Measurements from ENCODE around the gene ATRNL1. TPM values are rescaled to one million over a fixed set of nuclear protein-coding genes. Genes with fewer than 3 reads are reported as not detected.

ATRNL1 gene
- polyA plus RNA-seq, 1 of the 3 experiments (the other 2 are of a cell fraction) = 0.67 TPM

DNA sequence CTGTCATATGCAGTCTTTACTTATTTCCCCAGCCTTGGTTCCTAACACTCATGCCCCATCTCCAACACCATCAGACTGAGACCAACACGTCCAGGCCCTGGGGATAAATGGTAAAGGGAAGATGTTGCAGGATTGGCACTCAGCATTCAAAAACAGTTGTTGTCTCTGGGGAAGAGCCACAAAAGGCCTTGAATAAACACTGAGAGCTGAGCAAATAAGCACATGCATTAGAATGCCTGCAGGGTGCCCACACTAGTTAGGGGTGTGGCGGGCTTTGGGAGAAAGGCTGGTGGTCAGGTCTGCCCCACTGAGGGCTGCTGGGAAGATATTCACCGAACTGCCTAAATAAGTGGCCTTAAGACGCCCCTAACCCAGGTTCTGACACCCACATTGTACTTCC is 788.9 kb downstream of the ATRNL1 start:
- no peak overlapping the region for H3K9ac ChIP-seq
- H3K4me2 ChIP-seq = no peak overlapping the region
- H3K4me3 ChIP-seq (ENCODE audit: low read depth in 2 of 2, low read length in 1 of 2) = no peak overlapping the region
- no peak overlapping the region for H3K27ac ChIP-seq (ENCODE audit: low read depth in 2 of 2, low read length in 1 of 2)
- no peaks in the 10 kb centered on the region for H3F3A ChIP-seq (replicated peaks; ENCODE audit: insufficient read depth)
- TF ChIP-seq YY1 (IDR thresholded peaks at IDR 0.05; ENCODE audit: low read depth) (no peak), TAF1 (IDR thresholded peaks at IDR 0.05; ENCODE audit: borderline replicate concordance, low read depth, low read length) (no peak), TEAD4 (IDR thresholded peaks at IDR 0.05; ENCODE audit: borderline replicate concordance, insufficient read depth) (no peak), CHD2 (IDR thresholded peaks at IDR 0.05; ENCODE audit: low read length, partially characterized antibody) (no peak), SIN3A (IDR thresholded peaks at IDR 0.05; ENCODE audit: borderline replicate concordance, low read depth, low read length) (no peak), MEF2A (IDR thresholded peaks at IDR 0.05; ENCODE audit: borderline replicate concordance, low read depth) (no peak)
- TF ChIP-seq, protein P1, sequence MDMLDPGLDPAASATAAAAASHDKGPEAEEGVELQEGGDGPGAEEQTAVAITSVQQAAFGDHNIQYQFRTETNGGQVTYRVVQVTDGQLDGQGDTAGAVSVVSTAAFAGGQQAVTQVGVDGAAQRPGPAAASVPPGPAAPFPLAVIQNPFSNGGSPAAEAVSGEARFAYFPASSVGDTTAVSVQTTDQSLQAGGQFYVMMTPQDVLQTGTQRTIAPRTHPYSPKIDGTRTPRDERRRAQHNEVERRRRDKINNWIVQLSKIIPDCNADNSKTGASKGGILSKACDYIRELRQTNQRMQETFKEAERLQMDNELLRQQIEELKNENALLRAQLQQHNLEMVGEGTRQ (IDR thresholded peaks at IDR 0.05; ENCODE audit: borderline replicate concordance, low read depth, low read length) = no peak
- TF ChIP-seq, protein P2, sequence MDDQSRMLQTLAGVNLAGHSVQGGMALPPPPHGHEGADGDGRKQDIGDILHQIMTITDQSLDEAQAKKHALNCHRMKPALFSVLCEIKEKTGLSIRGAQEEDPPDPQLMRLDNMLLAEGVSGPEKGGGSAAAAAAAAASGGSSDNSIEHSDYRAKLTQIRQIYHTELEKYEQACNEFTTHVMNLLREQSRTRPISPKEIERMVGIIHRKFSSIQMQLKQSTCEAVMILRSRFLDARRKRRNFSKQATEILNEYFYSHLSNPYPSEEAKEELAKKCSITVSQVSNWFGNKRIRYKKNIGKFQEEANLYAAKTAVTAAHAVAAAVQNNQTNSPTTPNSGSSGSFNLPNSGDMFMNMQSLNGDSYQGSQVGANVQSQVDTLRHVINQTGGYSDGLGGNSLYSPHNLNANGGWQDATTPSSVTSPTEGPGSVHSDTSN (IDR thresholded peaks at IDR 0.05) = no peak
- H4K20me1 ChIP-seq (ENCODE audit: insufficient read depth) = no peaks in the 10 kb centered on the region
- no peaks in the 10 kb centered on the region for H3K9me2 ChIP-seq
- H2AFZ ChIP-seq (ENCODE audit: low read depth) = no peak overlapping the region
- no peaks in the 10 kb centered on the region; a peak in 1 of 4 replicates for H3K4me1 ChIP-seq (ENCODE audit: control insufficient read depth in 1 of 2, insufficient read depth in 2 of 2, low read depth in 1 of 2, low read length in 1 of 2)
- CTCF ChIA-PET = interaction anchor here (1.0 kb wide), 1 partner anchor 10 kb away, joined by 3 read pairs; no protein-coding TSS in a partner anchor
- 46% methylated on average over 4 of the region's 4 CpGs for WGBS (ENCODE audit: low lambda C conversion rate)
- no peaks in the 10 kb centered on the region for H3K27me3 ChIP-seq (ENCODE audit: insufficient read depth)
- POLR2A ChIA-PET = no interaction called here
- no peaks in the 10 kb centered on the region for H3K36me3 ChIP-seq (replicated peaks in 1 of 2; ENCODE audit: control insufficient read depth in 1 of 2, insufficient read depth in 2 of 2, low read length in 1 of 2)
- no peaks in the 10 kb centered on the region for H3K79me2 ChIP-seq (ENCODE audit: insufficient read depth)
- DNase-seq = no peak
- H3K9me3 ChIP-seq = no peaks in the 10 kb centered on the region

DNA sequence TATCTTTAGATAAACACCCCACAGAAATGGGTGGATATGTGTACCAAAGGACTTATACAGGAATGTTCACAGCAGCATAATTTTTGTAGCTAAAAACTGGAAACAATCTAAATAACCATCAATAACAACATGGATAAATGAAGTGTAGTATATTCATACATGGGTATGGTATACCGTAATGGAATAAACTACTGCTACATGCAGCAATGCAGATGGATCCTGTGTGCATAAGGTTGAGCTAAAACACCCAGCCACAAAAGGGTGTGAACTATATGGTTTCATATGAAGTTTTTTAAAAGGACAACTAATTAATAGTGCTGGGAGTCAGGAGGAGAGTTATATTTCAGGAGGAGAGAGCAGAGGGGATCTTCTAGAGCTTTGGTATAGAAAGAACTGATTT is 790.2 kb downstream of the ATRNL1 start:
- H3K9me3 ChIP-seq = no peaks in the 10 kb centered on the region
- H3K27me3 ChIP-seq (ENCODE audit: insufficient read depth) = no peaks in the 10 kb centered on the region
- no peak for DNase-seq
- no peak overlapping the region for H3K4me3 ChIP-seq (ENCODE audit: low read depth in 2 of 2, low read length in 1 of 2)
- H2AFZ ChIP-seq (ENCODE audit: low read depth) = no peak overlapping the region
- no peaks in the 10 kb centered on the region for H3K9me2 ChIP-seq
- WGBS (ENCODE audit: low lambda C conversion rate) = 64% methylated on average over 1 of the region's 1 CpG
- no peaks in the 10 kb centered on the region for H4K20me1 ChIP-seq (ENCODE audit: insufficient read depth)
- no peaks in the 10 kb centered on the region for H3F3A ChIP-seq (replicated peaks; ENCODE audit: insufficient read depth)
- H3K79me2 ChIP-seq (ENCODE audit: insufficient read depth) = no peaks in the 10 kb centered on the region
- ChIA-PET CTCF (interaction anchor here (1.6 to 1.9 kb wide), 2 partner anchors 66 to 177 kb away, joined by 4 to 5 read pairs; no protein-coding TSS in a partner anchor), POLR2A (no interaction called here)
- H3K4me1 ChIP-seq (ENCODE audit: control insufficient read depth in 1 of 2, insufficient read depth in 2 of 2, low read depth in 1 of 2, low read length in 1 of 2) = no peaks in the 10 kb centered on the region; a peak in 1 of 4 replicates
- H3K36me3 ChIP-seq (replicated peaks in 1 of 2; ENCODE audit: control insufficient read depth in 1 of 2, insufficient read depth in 2 of 2, low read length in 1 of 2) = no peaks in the 10 kb centered on the region
- H3K9ac ChIP-seq = no peak overlapping the region
- no peak overlapping the region for H3K4me2 ChIP-seq
- H3K27ac ChIP-seq (ENCODE audit: low read depth in 2 of 2, low read length in 1 of 2) = no peak overlapping the region
- no peak for TF ChIP-seq FOXJ3 (CRISPR knock-in tag; IDR thresholded peaks at IDR 0.05)
- TF ChIP-seq SMC3 (IDR thresholded peaks at IDR 0.05; ENCODE audit: low read depth, low read length) = no peak
- TF ChIP-seq RXRA (IDR thresholded peaks at IDR 0.05; ENCODE audit: borderline replicate concordance, low read depth) = no peak
- TF ChIP-seq NFIC (IDR thresholded peaks at IDR 0.05; ENCODE audit: borderline replicate concordance) = no peak
- TF ChIP-seq, protein P3, sequence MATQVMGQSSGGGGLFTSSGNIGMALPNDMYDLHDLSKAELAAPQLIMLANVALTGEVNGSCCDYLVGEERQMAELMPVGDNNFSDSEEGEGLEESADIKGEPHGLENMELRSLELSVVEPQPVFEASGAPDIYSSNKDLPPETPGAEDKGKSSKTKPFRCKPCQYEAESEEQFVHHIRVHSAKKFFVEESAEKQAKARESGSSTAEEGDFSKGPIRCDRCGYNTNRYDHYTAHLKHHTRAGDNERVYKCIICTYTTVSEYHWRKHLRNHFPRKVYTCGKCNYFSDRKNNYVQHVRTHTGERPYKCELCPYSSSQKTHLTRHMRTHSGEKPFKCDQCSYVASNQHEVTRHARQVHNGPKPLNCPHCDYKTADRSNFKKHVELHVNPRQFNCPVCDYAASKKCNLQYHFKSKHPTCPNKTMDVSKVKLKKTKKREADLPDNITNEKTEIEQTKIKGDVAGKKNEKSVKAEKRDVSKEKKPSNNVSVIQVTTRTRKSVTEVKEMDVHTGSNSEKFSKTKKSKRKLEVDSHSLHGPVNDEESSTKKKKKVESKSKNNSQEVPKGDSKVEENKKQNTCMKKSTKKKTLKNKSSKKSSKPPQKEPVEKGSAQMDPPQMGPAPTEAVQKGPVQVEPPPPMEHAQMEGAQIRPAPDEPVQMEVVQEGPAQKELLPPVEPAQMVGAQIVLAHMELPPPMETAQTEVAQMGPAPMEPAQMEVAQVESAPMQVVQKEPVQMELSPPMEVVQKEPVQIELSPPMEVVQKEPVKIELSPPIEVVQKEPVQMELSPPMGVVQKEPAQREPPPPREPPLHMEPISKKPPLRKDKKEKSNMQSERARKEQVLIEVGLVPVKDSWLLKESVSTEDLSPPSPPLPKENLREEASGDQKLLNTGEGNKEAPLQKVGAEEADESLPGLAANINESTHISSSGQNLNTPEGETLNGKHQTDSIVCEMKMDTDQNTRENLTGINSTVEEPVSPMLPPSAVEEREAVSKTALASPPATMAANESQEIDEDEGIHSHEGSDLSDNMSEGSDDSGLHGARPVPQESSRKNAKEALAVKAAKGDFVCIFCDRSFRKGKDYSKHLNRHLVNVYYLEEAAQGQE (IDR thresholded peaks at IDR 0.05; ENCODE audit: low read depth, low read length) = no peak
- TF ChIP-seq MXI1 (IDR thresholded peaks at IDR 0.05; ENCODE audit: low read depth, low read length) = no peak
- no peak for TF ChIP-seq USF1 (IDR thresholded peaks at IDR 0.05; ENCODE audit: borderline replicate concordance, low read depth)
- no peak for TF ChIP-seq GABPA (IDR thresholded peaks at IDR 0.05; ENCODE audit: low read depth)
- TF ChIP-seq CHD2 (IDR thresholded peaks at IDR 0.05; ENCODE audit: low read length, partially characterized antibody) = no peak
- TF ChIP-seq EZH2phosphoT487 (IDR thresholded peaks at IDR 0.05; ENCODE audit: borderline replicate concordance, low read depth) = no peak
- TF ChIP-seq YY1 (IDR thresholded peaks at IDR 0.05; ENCODE audit: low read depth) = no peak
- TF ChIP-seq POLR2AphosphoS5 (IDR thresholded peaks at IDR 0.05; ENCODE audit: low read depth, low read length) = no peak
- TF ChIP-seq TCF12 (IDR thresholded peaks at IDR 0.05) = no peak
- TF ChIP-seq FOXM1 (IDR thresholded peaks at IDR 0.05; ENCODE audit: low read depth) = no peak
- TF ChIP-seq RFX5 (IDR thresholded peaks at IDR 0.05; ENCODE audit: low read length) = no peak
- TF ChIP-seq SIN3A (IDR thresholded peaks at IDR 0.05; ENCODE audit: borderline replicate concordance, low read depth, low read length) = no peak
